Mesodermal cell (in vitro differentiated cells): ENCODE data around the gene SATB2.

ENCODE experiments used
- H3K27ac ChIP-seq: 2 replicates; pipeline ENCODE4 v1.7.0; 2013; ENCODE audit warnings: mild to moderate bottlenecking, low read depth, low read length, moderate library complexity; ENCODE audit not compliant: severe bottlenecking
- H3K36me3 ChIP-seq: 2 replicates; pipeline ENCODE4 v1.7.1; 2013; ENCODE audit warnings: mild to moderate bottlenecking, low read length, moderate library complexity; ENCODE audit not compliant: control insufficient read depth, insufficient read depth
- H3K4me1 ChIP-seq: one replicate; pipeline ENCODE4 v1.7.1; 2013; ENCODE audit warnings: mild to moderate bottlenecking, low read length; ENCODE audit not compliant: insufficient read depth, control insufficient read depth, poor library complexity, severe bottlenecking
- H3K4me3 ChIP-seq: 2 replicates; pipeline ENCODE4 v1.7.0; 2013; ENCODE audit warnings: low read length, control low read depth, mild to moderate bottlenecking; ENCODE audit not compliant: insufficient read depth, poor library complexity, severe bottlenecking; ENCODE audit errors: extremely low read depth
- H3K9me3 ChIP-seq: 2 replicates; pipeline ENCODE4 v1.7.1; 2013; ENCODE audit warnings: mild to moderate bottlenecking, low read length, moderate library complexity; ENCODE audit not compliant: control insufficient read depth
- WGBS, 2 experiments: methylation state at CpG; one replicate each; pipeline ENCODE4 v1.1.5; 2013; ENCODE audit warnings: missing lambda C conversion rate in 2 of 2; ENCODE audit not compliant: insufficient coverage in 2 of 2; 5-methylcytosine and 5-hydroxymethylcytosine counted together

Gene SATB2

GRCh38 chr2:199449455-199449854 lies 8.3 kb downstream of the SATB2 start:
- Histone ChIP-seq H3K9me3 (no peaks in the 10 kb centered on the region), H3K27ac (no peak overlapping the region), H3K4me3 (no peak overlapping the region), H3K4me1 (no peaks in the 10 kb centered on the region), H3K36me3 (no peaks in the 10 kb centered on the region)
- whole genome bisulfite sequencing, 2 experiments, result no CpG with 5 or more reads among the region's 1 CpG

GRCh38 chr2:199446996-199447576 lies 10.7 kb downstream of the SATB2 start:
- H3K4me3 ChIP-seq, result no peak overlapping the region
- H3K4me1 ChIP-seq, result no peaks in the 10 kb centered on the region
- no peaks in the 10 kb centered on the region for H3K9me3 ChIP-seq
- no peak overlapping the region for H3K27ac ChIP-seq
- 70 to 88% methylated on average over 9 of the region's 10 CpGs for WGBS, 2 experiments
- no peaks in the 10 kb centered on the region for H3K36me3 ChIP-seq

GRCh38 chr2:199444749-199445148 lies 13.0 kb downstream of the SATB2 start:
- H3K9me3 ChIP-seq, result no peaks in the 10 kb centered on the region
- no peak overlapping the region for H3K27ac ChIP-seq
- no peaks in the 10 kb centered on the region for H3K4me1 ChIP-seq
- H3K36me3 ChIP-seq, result no peaks in the 10 kb centered on the region
- H3K4me3 ChIP-seq, result no peak overlapping the region
- WGBS, 2 experiments, result 92 to 93% methylated on average over 2 of the region's 4 CpGs

GRCh38 chr2:199443589-199444130 lies 14.1 kb downstream of the SATB2 start:
- no peaks in the 10 kb centered on the region for H3K36me3 ChIP-seq
- no peaks in the 10 kb centered on the region for H3K4me1 ChIP-seq
- no CpG with 5 or more reads among the region's 3 CpGs for WGBS, 2 experiments
- H3K4me3 ChIP-seq, result no peak overlapping the region
- H3K27ac ChIP-seq, result no peak overlapping the region
- H3K9me3 ChIP-seq, result no peaks in the 10 kb centered on the region

GRCh38 chr2:199442173-199442572 lies 15.6 kb downstream of the SATB2 start:
- Histone ChIP-seq H3K27ac (no peak overlapping the region), H3K4me1 (no peaks in the 10 kb centered on the region), H3K9me3 (no peaks in the 10 kb centered on the region), H3K36me3 (no peaks in the 10 kb centered on the region), H3K4me3 (no peak overlapping the region)
- WGBS, 2 experiments, result 93 to 98% methylated on average over 6 of the region's 7 CpGs

- 96 to 100% methylated on average over 2 of the region's 4 CpGs for WGBS, 2 experiments
- H3K4me1 ChIP-seq, result no peaks in the 10 kb centered on the region
- H3K4me3 ChIP-seq, result no peak overlapping the region
- H3K27ac ChIP-seq, result no peak overlapping the region
- H3K9me3 ChIP-seq, result no peaks in the 10 kb centered on the region
- H3K36me3 ChIP-seq, result no peaks in the 10 kb centered on the region
Measured at GRCh38 chr2:199441759-199442158, 16.0 kb downstream of the SATB2 start.

- H3K4me1 ChIP-seq, result no peaks in the 10 kb centered on the region
- no peaks in the 10 kb centered on the region for H3K9me3 ChIP-seq
- no peak overlapping the region for H3K27ac ChIP-seq
- H3K36me3 ChIP-seq, result no peaks in the 10 kb centered on the region
- H3K4me3 ChIP-seq, result no peak overlapping the region
Measured at GRCh38 chr2:199440118-199440517, 17.6 kb downstream of the SATB2 start.

- Histone ChIP-seq H3K36me3 (no peaks in the 10 kb centered on the region), H3K4me1 (no peaks in the 10 kb centered on the region), H3K9me3 (no peaks in the 10 kb centered on the region), H3K27ac (no peak overlapping the region), H3K4me3 (no peak overlapping the region)
- 95 to 98% methylated on average over 4 to 5 of the region's 5 CpGs for WGBS, 2 experiments
Measured at GRCh38 chr2:199439542-199439941, 18.2 kb downstream of the SATB2 start.

GRCh38 chr2:199439066-199439465 lies 18.7 kb downstream of the SATB2 start:
- H3K4me1 ChIP-seq, result no peaks in the 10 kb centered on the region
- WGBS, 2 experiments, result 65 to 69% methylated on average over 2 of the region's 3 CpGs
- no peak overlapping the region for H3K4me3 ChIP-seq
- H3K36me3 ChIP-seq, result no peaks in the 10 kb centered on the region
- H3K27ac ChIP-seq, result no peak overlapping the region
- H3K9me3 ChIP-seq, result no peaks in the 10 kb centered on the region

- Histone ChIP-seq H3K36me3 (no peaks in the 10 kb centered on the region), H3K4me1 (peaks cover 11% of the 10 kb centered on the region), H3K9me3 (no peaks in the 10 kb centered on the region), H3K27ac (no peak overlapping the region), H3K4me3 (no peak overlapping the region)
- no CpG with 5 or more reads among the region's 1 CpG for WGBS, 2 experiments
Measured at GRCh38 chr2:199434555-199434954, 23.2 kb downstream of the SATB2 start.

- H3K9me3 ChIP-seq, result no peaks in the 10 kb centered on the region
- peak overlapping the region; percentile 47 for H3K27ac ChIP-seq
- peaks cover 11% of the 10 kb centered on the region for H3K4me1 ChIP-seq
- H3K4me3 ChIP-seq, result no peak overlapping the region
- WGBS, 2 experiments, result 74% methylated on average over 6 to 7 of the region's 11 CpGs
- no peaks in the 10 kb centered on the region for H3K36me3 ChIP-seq
Measured at GRCh38 chr2:199433204-199433832, 24.4 kb downstream of the SATB2 start.
